Erythroblast (primary cell): ENCODE measurements around the gene MYLK3.
"Not testable (repeated sequence)": the region's sequence is repeated elsewhere in the genome, so short reads cannot be mapped to it uniquely, and the experiment has no call there.

Experiments
- GATA1 ChIP-seq: IDR thresholded peaks from 2 replicates; pipeline ENCODE4 v1.6.1; 2011; ENCODE audit warnings: low read depth, mild to moderate bottlenecking, control low read depth, low read length, moderate library complexity
- POLR2A ChIP-seq: IDR thresholded peaks from 2 replicates; pipeline ENCODE4 v1.6.1; 2011; ENCODE audit warnings: mild to moderate bottlenecking, low read length

DNA sequence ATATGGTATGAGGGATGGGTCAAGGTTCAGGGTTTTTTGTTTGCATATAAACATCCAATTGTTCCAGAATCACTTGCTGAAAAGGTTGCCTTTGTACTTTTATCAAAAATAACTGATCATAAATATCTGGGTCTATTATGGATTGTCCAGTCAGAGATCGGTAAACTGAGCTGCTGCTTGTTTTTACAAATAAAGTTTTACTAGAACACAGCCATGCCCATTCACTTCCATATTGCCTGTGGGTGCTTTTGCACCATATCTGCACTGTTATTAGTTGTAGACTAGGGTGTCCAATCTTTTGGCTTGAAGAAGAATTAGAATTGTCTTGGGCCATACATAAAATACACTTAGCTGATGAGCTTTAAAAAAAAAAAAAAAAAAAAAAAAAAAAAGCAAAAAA is 70.2 kb downstream of the MYLK3 start:
- not testable (repeated sequence) for TF ChIP-seq POLR2A, GATA1
